Amniotic stem cell (primary cell): ENCODE measurements around the gene RALGPS1.

Source experiments
- DNase-seq: peaks from one replicate; lab custom pipeline; 2025; lab: John Stamatoyannopoulos, UW

Gene RALGPS1

GRCh38 chr9:127053960-127054359 is 139.4 kb downstream of the RALGPS1 start:
- no peak for DNase-seq

- DNase-seq = no peak
These were observed 141.3 kb downstream of the RALGPS1 start for GRCh38 chr9:127055745-127056402.

GRCh38 chr9:127056446-127056845 is 141.9 kb downstream of the RALGPS1 start:
- DNase-seq = no peak

GRCh38 chr9:127058011-127058644 is 143.5 kb downstream of the RALGPS1 start:
- no peak for DNase-seq

GRCh38 chr9:127058645-127059021 is 144.1 kb downstream of the RALGPS1 start:
- no peak for DNase-seq

- DNase-seq = no peak
These were observed 144.4 kb downstream of the RALGPS1 start for GRCh38 chr9:127059030-127059429.

- DNase-seq = no peak
These were observed 145.3 kb downstream of the RALGPS1 start for GRCh38 chr9:127059765-127060361.

- no peak for DNase-seq
These were observed 146.8 kb downstream of the RALGPS1 start for GRCh38 chr9:127061411-127061810.

GRCh38 chr9:127064335-127064734 is 149.8 kb downstream of the RALGPS1 start:
- DNase-seq = no peak

GRCh38 chr9:127065592-127065991 is 151.0 kb downstream of the RALGPS1 start:
- DNase-seq = no peak

- no peak for DNase-seq
These were observed 151.7 kb downstream of the RALGPS1 start for GRCh38 chr9:127066060-127066850.

GRCh38 chr9:127066851-127067136 is 152.2 kb downstream of the RALGPS1 start:
- DNase-seq = no peak

- DNase-seq = no peak
These were observed 153.1 kb downstream of the RALGPS1 start for GRCh38 chr9:127067603-127068220.

GRCh38 chr9:127074561-127075548 is 160.3 kb downstream of the RALGPS1 start:
- no peak for DNase-seq

- DNase-seq = no peak
These were observed 161.2 kb downstream of the RALGPS1 start for GRCh38 chr9:127075624-127076372.

- no peak for DNase-seq
These were observed 162.5 kb downstream of the RALGPS1 start for GRCh38 chr9:127076860-127077643.

- DNase-seq = no peak
These were observed 163.0 kb downstream of the RALGPS1 start for GRCh38 chr9:127077644-127077946.

- DNase-seq = no peak
These were observed 163.8 kb downstream of the RALGPS1 start for GRCh38 chr9:127078336-127078735.

GRCh38 chr9:127078988-127079387 is 164.4 kb downstream of the RALGPS1 start:
- DNase-seq = no peak
